WTC11 (cell line): ENCODE data around the gene BAIAP2L1. TPM values are rescaled to one million over a fixed set of nuclear protein-coding genes. Genes with fewer than 3 reads are reported as not detected.
A peak's percentile ranks its signal among the peaks of the same experiment; 100 is the strongest.

ENCODE experiments used
- ATAC-seq: fragments of 200-7000 bp; cut with Tn5 transposase; 2 replicates; pipeline ENCODE4 v1.10.0; 2021; ENCODE audit warnings: mild to moderate bottlenecking, moderate library complexity
- CTCF ChIA-PET: fragments of 300-600 bp; sonication (Branson Sonifier 250); formaldehyde crosslinking; loops from one replicate; lab custom pipeline; 2021; ENCODE audit warnings: antibody characterized with exemption; lab: Charles Lee
- POLR2A ChIA-PET: fragments of 350-600 bp; sonication (Branson Sonifier 250); formaldehyde crosslinking; loops from one replicate; lab custom pipeline; 2021; ENCODE audit warnings: antibody characterized with exemption; lab: Charles Lee
- DNase-seq: peaks from one replicate; pipeline ENCODE4 v3.0.0; 2021; ENCODE audit warnings: low spot score
- H3K27ac Mint-ChIP-seq: 2 replicates; pipeline ENCODE4 v1.8.0; 2021; ENCODE audit warnings: mixed read lengths
- H3K27me3 Mint-ChIP-seq: 2 replicates; pipeline ENCODE4 v1.8.0; 2021; ENCODE audit warnings: low read depth, mild to moderate bottlenecking, moderate library complexity, mixed read lengths
- H3K36me3 Mint-ChIP-seq: 2 replicates; pipeline ENCODE4 v1.8.0; 2021; ENCODE audit warnings: mixed read lengths
- H3K4me1 Mint-ChIP-seq: 2 replicates; pipeline ENCODE4 v1.8.0; 2022; ENCODE audit warnings: mixed read lengths
- H3K4me3 Mint-ChIP-seq: 2 replicates; pipeline ENCODE4 v1.8.0; 2021; ENCODE audit warnings: mild to moderate bottlenecking, moderate library complexity, mixed read lengths
- H3K9me3 Mint-ChIP-seq: 2 replicates; pipeline ENCODE4 v1.8.0; 2021; ENCODE audit warnings: mixed read lengths
- ATF1 ChIP-seq: sonication (generic); formaldehyde crosslinking; IDR thresholded peaks from 2 replicates; pipeline ENCODE4 v1.8.1; 2023; ENCODE audit warnings: mild to moderate bottlenecking, moderate library complexity, missing genetic modification reagents
- CREB1 ChIP-seq: sonication (generic); formaldehyde crosslinking; IDR thresholded peaks from 2 replicates; pipeline ENCODE4 v1.8.0; 2023; ENCODE audit warnings: mild to moderate bottlenecking, missing genetic modification reagents
- CREM ChIP-seq: sonication (generic); formaldehyde crosslinking; IDR thresholded peaks from 2 replicates; pipeline ENCODE4 v1.8.1; 2022; ENCODE audit warnings: mild to moderate bottlenecking, missing genetic modification reagents, moderate library complexity
- EMX1 ChIP-seq: fragments of 250-450 bp; sonication (Bioruptor Pico); IDR thresholded peaks from 2 replicates; pipeline ENCODE4 v1.8.0; 2021; ENCODE audit warnings: mild to moderate bottlenecking
- GABPB1 ChIP-seq: sonication (generic); formaldehyde crosslinking; IDR thresholded peaks from 2 replicates; pipeline ENCODE4 v1.8.1; 2023; ENCODE audit warnings: mild to moderate bottlenecking, missing genetic modification reagents
- NFATC4 ChIP-seq: fragments of 250-450 bp; sonication (Bioruptor Pico); IDR thresholded peaks from 2 replicates; pipeline ENCODE4 v1.9.0; 2021; ENCODE audit warnings: mild to moderate bottlenecking
- NFE2L1 ChIP-seq: sonication (generic); formaldehyde crosslinking; IDR thresholded peaks from 2 replicates; pipeline ENCODE4 v1.8.1; 2023; ENCODE audit warnings: missing genetic modification reagents
- NR3C1 ChIP-seq: sonication (generic); formaldehyde crosslinking; conservative IDR thresholded peaks from 2 replicates; pipeline ENCODE4 v1.8.1; 2023; ENCODE audit warnings: low read depth, mild to moderate bottlenecking, missing genetic modification reagents
- SMAD3 ChIP-seq: sonication (generic); formaldehyde crosslinking; IDR thresholded peaks from 2 replicates; pipeline ENCODE4 v1.8.0; 2022; ENCODE audit warnings: missing genetic modification reagents, mild to moderate bottlenecking, borderline replicate concordance
- SMAD4 ChIP-seq: sonication (generic); formaldehyde crosslinking; IDR thresholded peaks from 2 replicates; pipeline ENCODE4 v1.8.0; 2022; ENCODE audit warnings: mild to moderate bottlenecking, missing genetic modification reagents
- SOX15 ChIP-seq: fragments of 250-450 bp; sonication (Bioruptor Pico); IDR thresholded peaks from 2 replicates; pipeline ENCODE4 v1.9.0; 2021; ENCODE audit warnings: mild to moderate bottlenecking
- TP53 ChIP-seq: sonication (generic); formaldehyde crosslinking; IDR thresholded peaks from 2 replicates; pipeline ENCODE4 v1.8.1; 2023; ENCODE audit warnings: mild to moderate bottlenecking, missing genetic modification reagents
- ZNF121 ChIP-seq: sonication (generic); formaldehyde crosslinking; IDR thresholded peaks from 2 replicates; pipeline ENCODE4 v1.8.0; 2023; ENCODE audit warnings: missing genetic modification reagents
- ZNF416 ChIP-seq: fragments of 250-450 bp; sonication (Bioruptor Pico); IDR thresholded peaks from 2 replicates; pipeline ENCODE4 v1.9.0; 2021; ENCODE audit warnings: mild to moderate bottlenecking, inconsistent platforms
- total RNA-seq: library from RNA; stranded (reverse); gene quantifications from 3 replicates; pipeline ENCODE4 v1.2.3, GENCODE V29; 2021
- TF ChIP-seq, protein P1 (sequence below): sonication (generic); formaldehyde crosslinking; IDR thresholded peaks from 2 replicates; pipeline ENCODE4 v1.8.1; 2023; ENCODE audit warnings: mild to moderate bottlenecking, missing genetic modification reagents, borderline replicate concordance
- TF ChIP-seq, protein P2 (sequence below): sonication (generic); formaldehyde crosslinking; conservative IDR thresholded peaks from 2 replicates; pipeline ENCODE4 v1.8.1; 2023; ENCODE audit warnings: mild to moderate bottlenecking, low read depth, missing genetic modification reagents, moderate library complexity
- TF ChIP-seq, protein P3 (sequence below): sonication (generic); formaldehyde crosslinking; IDR thresholded peaks from 2 replicates; pipeline ENCODE4 v1.8.0; 2023; ENCODE audit warnings: mild to moderate bottlenecking, missing genetic modification reagents
- TF ChIP-seq, protein P4 (sequence below): sonication (generic); formaldehyde crosslinking; IDR thresholded peaks from 2 replicates; pipeline ENCODE4 v1.8.1; 2023; ENCODE audit warnings: mild to moderate bottlenecking, moderate library complexity, missing genetic modification reagents
- TF ChIP-seq, protein P5 (sequence below): sonication (generic); formaldehyde crosslinking; IDR thresholded peaks from 2 replicates; pipeline ENCODE4 v1.8.0; 2022; ENCODE audit warnings: mild to moderate bottlenecking, missing genetic modification reagents
- TF ChIP-seq, protein P6 (sequence below): fragments of 250-450 bp; sonication (Bioruptor Pico); conservative IDR thresholded peaks from 2 replicates; pipeline ENCODE4 v1.9.0; 2021; ENCODE audit warnings: mild to moderate bottlenecking

Gene BAIAP2L1
- total RNA-seq, 1 experiment from 2014 or later = 37.5 TPM

DNA sequence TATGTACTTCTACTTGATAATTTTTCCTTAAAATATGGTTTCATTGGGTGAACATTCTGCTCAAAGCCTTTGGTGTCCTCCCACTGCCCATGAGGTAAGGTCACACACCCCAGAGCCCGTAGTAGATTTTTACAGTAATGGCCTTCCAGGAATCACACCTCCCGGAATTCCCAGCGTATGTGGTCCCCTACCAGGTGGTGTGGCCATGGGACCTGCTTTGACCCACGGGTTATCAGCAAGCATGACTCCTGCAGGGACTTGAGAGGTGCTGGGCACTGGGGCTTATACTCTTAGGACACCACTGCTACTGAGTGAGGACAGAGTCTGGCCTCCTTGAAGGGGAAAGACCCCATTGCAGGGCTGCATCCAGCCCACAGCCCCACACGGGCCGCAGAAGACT, 42.2 kb downstream of the BAIAP2L1 start (continued):
- TF ChIP-seq ZNF416 (CRISPR knock-in tag) (no peak), SMAD3 (CRISPR knock-in tag) (no peak)

DNA sequence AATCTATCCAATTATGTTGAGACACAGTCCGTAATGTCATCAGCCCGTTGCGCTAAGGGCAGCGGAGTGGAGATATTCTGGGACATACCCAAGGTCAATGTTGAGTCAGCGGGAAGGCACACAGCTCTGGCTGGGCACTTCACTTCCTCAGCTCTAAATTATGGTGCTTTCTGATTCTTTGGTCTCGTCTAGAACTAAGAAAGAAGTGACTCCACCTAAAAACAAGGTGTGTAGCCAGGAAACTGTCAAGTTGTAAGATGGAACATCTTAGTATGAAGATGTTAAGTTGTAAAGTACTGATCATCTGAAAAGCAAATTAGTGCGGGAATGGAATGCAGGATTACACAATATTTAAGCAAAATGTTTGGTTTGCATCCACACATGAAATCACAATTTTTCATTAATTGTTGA, 43.1 kb downstream of the BAIAP2L1 start:
- TF ChIP-seq EMX1 (CRISPR knock-in tag) = no peak
- peak; percentile 84 for TF ChIP-seq GABPB1 (CRISPR knock-in tag)
- DNase-seq (no peak), ATAC-seq (no peak)
- H3K36me3 Mint-ChIP-seq = peaks cover 20% of the 10 kb centered on the region
- no peak overlapping the region for H3K4me3 Mint-ChIP-seq
- POLR2A ChIA-PET = no interaction called here
- peaks cover 34% of the 10 kb centered on the region for H3K4me1 Mint-ChIP-seq
- no peak overlapping the region for H3K27ac Mint-ChIP-seq
- no peaks in the 10 kb centered on the region for H3K9me3 Mint-ChIP-seq
- CTCF ChIA-PET = no interaction called here
- no peaks in the 10 kb centered on the region for H3K27me3 Mint-ChIP-seq

DNA sequence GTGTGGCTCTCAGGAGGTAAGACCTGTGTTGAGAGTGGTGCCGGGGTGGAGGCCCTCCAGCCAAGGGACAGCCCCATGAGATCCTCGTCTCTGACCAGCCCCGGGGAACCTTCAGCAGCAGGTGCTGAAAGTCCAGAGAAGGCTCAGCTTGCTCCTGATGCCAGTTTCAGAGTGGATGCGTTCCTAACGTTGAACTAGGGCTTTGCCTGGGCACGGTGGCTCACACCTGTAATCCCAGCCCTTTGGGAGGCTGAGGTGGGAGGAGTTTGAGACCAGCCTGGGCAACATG, 45.7 kb downstream of the BAIAP2L1 start:
- Mint-ChIP-seq H3K4me1 (peaks cover 12% of the 10 kb centered on the region), H3K27me3 (no peaks in the 10 kb centered on the region), H3K9me3 (no peaks in the 10 kb centered on the region), H3K36me3 (peaks cover 24% of the 10 kb centered on the region), H3K4me3 (no peak overlapping the region), H3K27ac (peak overlapping the region; percentile 83)
- ATAC-seq (no peak), DNase-seq (no peak)
- CTCF ChIA-PET = interaction anchor here (1.1 kb wide), 1 partner anchor 15 kb away, joined by 3 read pairs; no protein-coding TSS in a partner anchor
- POLR2A ChIA-PET = no interaction called here
- TF ChIP-seq, protein P1, sequence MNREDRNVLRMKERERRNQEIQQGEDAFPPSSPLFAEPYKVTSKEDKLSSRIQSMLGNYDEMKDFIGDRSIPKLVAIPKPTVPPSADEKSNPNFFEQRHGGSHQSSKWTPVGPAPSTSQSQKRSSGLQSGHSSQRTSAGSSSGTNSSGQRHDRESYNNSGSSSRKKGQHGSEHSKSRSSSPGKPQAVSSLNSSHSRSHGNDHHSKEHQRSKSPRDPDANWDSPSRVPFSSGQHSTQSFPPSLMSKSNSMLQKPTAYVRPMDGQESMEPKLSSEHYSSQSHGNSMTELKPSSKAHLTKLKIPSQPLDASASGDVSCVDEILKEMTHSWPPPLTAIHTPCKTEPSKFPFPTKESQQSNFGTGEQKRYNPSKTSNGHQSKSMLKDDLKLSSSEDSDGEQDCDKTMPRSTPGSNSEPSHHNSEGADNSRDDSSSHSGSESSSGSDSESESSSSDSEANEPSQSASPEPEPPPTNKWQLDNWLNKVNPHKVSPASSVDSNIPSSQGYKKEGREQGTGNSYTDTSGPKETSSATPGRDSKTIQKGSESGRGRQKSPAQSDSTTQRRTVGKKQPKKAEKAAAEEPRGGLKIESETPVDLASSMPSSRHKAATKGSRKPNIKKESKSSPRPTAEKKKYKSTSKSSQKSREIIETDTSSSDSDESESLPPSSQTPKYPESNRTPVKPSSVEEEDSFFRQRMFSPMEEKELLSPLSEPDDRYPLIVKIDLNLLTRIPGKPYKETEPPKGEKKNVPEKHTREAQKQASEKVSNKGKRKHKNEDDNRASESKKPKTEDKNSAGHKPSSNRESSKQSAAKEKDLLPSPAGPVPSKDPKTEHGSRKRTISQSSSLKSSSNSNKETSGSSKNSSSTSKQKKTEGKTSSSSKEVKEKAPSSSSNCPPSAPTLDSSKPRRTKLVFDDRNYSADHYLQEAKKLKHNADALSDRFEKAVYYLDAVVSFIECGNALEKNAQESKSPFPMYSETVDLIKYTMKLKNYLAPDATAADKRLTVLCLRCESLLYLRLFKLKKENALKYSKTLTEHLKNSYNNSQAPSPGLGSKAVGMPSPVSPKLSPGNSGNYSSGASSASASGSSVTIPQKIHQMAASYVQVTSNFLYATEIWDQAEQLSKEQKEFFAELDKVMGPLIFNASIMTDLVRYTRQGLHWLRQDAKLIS (CRISPR knock-in tag) = no peak
- TF ChIP-seq CREM (CRISPR knock-in tag) = no peak
- no peak for TF ChIP-seq NFE2L1 (CRISPR knock-in tag)
- TF ChIP-seq, protein P2, sequence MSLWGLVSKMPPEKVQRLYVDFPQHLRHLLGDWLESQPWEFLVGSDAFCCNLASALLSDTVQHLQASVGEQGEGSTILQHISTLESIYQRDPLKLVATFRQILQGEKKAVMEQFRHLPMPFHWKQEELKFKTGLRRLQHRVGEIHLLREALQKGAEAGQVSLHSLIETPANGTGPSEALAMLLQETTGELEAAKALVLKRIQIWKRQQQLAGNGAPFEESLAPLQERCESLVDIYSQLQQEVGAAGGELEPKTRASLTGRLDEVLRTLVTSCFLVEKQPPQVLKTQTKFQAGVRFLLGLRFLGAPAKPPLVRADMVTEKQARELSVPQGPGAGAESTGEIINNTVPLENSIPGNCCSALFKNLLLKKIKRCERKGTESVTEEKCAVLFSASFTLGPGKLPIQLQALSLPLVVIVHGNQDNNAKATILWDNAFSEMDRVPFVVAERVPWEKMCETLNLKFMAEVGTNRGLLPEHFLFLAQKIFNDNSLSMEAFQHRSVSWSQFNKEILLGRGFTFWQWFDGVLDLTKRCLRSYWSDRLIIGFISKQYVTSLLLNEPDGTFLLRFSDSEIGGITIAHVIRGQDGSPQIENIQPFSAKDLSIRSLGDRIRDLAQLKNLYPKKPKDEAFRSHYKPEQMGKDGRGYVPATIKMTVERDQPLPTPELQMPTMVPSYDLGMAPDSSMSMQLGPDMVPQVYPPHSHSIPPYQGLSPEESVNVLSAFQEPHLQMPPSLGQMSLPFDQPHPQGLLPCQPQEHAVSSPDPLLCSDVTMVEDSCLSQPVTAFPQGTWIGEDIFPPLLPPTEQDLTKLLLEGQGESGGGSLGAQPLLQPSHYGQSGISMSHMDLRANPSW = no peak
- TF ChIP-seq, protein P3, sequence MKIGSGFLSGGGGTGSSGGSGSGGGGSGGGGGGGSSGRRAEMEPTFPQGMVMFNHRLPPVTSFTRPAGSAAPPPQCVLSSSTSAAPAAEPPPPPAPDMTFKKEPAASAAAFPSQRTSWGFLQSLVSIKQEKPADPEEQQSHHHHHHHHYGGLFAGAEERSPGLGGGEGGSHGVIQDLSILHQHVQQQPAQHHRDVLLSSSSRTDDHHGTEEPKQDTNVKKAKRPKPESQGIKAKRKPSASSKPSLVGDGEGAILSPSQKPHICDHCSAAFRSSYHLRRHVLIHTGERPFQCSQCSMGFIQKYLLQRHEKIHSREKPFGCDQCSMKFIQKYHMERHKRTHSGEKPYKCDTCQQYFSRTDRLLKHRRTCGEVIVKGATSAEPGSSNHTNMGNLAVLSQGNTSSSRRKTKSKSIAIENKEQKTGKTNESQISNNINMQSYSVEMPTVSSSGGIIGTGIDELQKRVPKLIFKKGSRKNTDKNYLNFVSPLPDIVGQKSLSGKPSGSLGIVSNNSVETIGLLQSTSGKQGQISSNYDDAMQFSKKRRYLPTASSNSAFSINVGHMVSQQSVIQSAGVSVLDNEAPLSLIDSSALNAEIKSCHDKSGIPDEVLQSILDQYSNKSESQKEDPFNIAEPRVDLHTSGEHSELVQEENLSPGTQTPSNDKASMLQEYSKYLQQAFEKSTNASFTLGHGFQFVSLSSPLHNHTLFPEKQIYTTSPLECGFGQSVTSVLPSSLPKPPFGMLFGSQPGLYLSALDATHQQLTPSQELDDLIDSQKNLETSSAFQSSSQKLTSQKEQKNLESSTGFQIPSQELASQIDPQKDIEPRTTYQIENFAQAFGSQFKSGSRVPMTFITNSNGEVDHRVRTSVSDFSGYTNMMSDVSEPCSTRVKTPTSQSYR (CRISPR knock-in tag) = no peak
- TF ChIP-seq NR3C1 = no peak
- TF ChIP-seq, protein P4, sequence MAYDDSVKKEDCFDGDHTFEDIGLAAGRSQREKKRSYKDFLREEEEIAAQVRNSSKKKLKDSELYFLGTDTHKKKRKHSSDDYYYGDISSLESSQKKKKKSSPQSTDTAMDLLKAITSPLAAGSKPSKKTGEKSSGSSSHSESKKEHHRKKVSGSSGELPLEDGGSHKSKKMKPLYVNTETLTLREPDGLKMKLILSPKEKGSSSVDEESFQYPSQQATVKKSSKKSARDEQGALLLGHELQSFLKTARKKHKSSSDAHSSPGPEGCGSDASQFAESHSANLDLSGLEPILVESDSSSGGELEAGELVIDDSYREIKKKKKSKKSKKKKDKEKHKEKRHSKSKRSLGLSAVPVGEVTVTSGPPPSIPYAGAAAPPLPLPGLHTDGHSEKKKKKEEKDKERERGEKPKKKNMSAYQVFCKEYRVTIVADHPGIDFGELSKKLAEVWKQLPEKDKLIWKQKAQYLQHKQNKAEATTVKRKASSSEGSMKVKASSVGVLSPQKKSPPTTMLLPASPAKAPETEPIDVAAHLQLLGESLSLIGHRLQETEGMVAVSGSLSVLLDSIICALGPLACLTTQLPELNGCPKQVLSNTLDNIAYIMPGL (CRISPR knock-in tag) = no peak
- TF ChIP-seq TP53 (CRISPR knock-in tag) = no peak
- TF ChIP-seq, protein P5, sequence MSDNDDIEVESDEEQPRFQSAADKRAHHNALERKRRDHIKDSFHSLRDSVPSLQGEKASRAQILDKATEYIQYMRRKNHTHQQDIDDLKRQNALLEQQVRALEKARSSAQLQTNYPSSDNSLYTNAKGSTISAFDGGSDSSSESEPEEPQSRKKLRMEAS (CRISPR knock-in tag) = no peak
- TF ChIP-seq ZNF121 (CRISPR knock-in tag) = no peak
- TF ChIP-seq ATF1 = no peak
- no peak for TF ChIP-seq SOX15 (CRISPR knock-in tag)
- TF ChIP-seq, protein P6, sequence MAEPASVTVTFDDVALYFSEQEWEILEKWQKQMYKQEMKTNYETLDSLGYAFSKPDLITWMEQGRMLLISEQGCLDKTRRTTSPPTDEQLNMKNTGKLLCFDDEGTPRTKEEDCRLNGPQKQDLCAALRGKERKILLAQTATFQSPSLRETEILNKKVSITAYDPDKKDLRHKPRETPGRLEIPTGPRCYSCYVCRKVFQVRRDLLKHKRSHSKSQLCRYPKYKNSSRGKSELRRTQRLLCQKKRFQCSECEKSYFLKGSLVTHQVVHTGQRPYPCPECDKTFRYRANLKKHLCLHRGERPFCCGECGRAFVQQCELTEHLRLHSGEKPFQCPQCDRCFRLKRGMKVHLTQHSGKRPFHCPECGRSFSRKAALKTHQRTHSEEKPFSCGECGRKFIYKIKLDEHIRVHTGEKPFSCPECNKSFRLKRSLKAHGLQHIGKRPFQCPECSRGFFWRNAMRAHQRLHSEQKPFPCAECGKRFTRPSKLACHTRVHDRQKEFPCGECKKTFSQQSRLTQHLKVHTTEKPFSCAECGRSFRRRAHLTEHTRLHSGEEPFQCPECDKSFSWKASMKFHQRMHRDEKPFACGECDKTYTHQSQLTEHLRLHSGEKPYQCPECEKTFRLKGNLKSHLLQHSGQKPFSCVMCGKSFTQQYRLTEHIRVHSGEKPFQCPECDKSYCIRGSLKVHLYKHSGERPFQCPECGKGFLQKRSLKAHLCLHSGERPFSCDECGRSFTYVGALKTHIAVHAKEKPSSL (CRISPR knock-in tag) = no peak
- no peak for TF ChIP-seq CREB1
- TF ChIP-seq SMAD4 (CRISPR knock-in tag) = no peak
- no peak for TF ChIP-seq NFATC4 (CRISPR knock-in tag)
